HEK293 (cell line): ENCODE results near the gene SPIB.

Source experiments
- AEBP2 ChIP-seq: fragments of 450-650 bp; formaldehyde crosslinking; IDR thresholded peaks from 2 replicates; pipeline ENCODE4 v1.5.1; 2016; ENCODE audit warnings: missing biosample characterization, missing genetic modification characterization, borderline replicate concordance
- BCL6B ChIP-seq: fragments of 450-650 bp; formaldehyde crosslinking; IDR thresholded peaks from 2 replicates; pipeline ENCODE4 v1.5.1; 2017; ENCODE audit warnings: missing biosample characterization, missing genetic modification characterization
- EGR2 ChIP-seq: fragments of 450-650 bp; formaldehyde crosslinking; IDR thresholded peaks from 2 replicates; pipeline ENCODE4 v1.5.1; 2016; ENCODE audit warnings: low read depth, missing biosample characterization, missing genetic modification characterization
- HOXD13 ChIP-seq: sonication (generic); formaldehyde crosslinking; IDR thresholded peaks from 2 replicates; pipeline ENCODE4 v1.8.0; 2022; ENCODE audit warnings: missing genetic modification reagents, borderline replicate concordance
- IKZF3 ChIP-seq: fragments of 450-650 bp; IDR thresholded peaks from 2 replicates; pipeline ENCODE4 v1.5.0; 2018; ENCODE audit warnings: missing biosample characterization, mild to moderate bottlenecking, missing genetic modification characterization, moderate library complexity
- MEIS1 ChIP-seq: sonication (generic); formaldehyde crosslinking; IDR thresholded peaks from 2 replicates; pipeline ENCODE4 v1.8.1; 2022; ENCODE audit warnings: missing genetic modification reagents, mild to moderate bottlenecking, borderline replicate concordance
- MYNN ChIP-seq: fragments of 450-650 bp; formaldehyde crosslinking; IDR thresholded peaks from 2 replicates; pipeline ENCODE4 v1.5.1; 2016; ENCODE audit warnings: missing biosample characterization, missing genetic modification characterization, borderline replicate concordance
- MZF1 ChIP-seq: fragments of 450-650 bp; formaldehyde crosslinking; IDR thresholded peaks from 2 replicates; pipeline ENCODE4 v1.5.1; 2017; ENCODE audit warnings: missing biosample characterization, missing genetic modification characterization, borderline replicate concordance
- PATZ1 ChIP-seq: fragments of 450-650 bp; formaldehyde crosslinking; IDR thresholded peaks from 2 replicates; pipeline ENCODE4 v1.5.1; 2016; ENCODE audit warnings: missing biosample characterization, missing genetic modification characterization
- SP7 ChIP-seq: fragments of 450-650 bp; formaldehyde crosslinking; IDR thresholded peaks from 2 replicates; pipeline ENCODE4 v1.5.1; 2016; ENCODE audit warnings: missing biosample characterization, missing genetic modification characterization
- ZFHX2 ChIP-seq: fragments of 450-650 bp; formaldehyde crosslinking; conservative IDR thresholded peaks from 2 replicates; pipeline ENCODE4 v1.5.1; 2016; ENCODE audit warnings: missing biosample characterization, missing genetic modification characterization
- ZFP37 ChIP-seq: fragments of 450-650 bp; formaldehyde crosslinking; IDR thresholded peaks from 2 replicates; pipeline ENCODE4 v1.5.1; 2016; ENCODE audit warnings: missing biosample characterization, missing genetic modification characterization
- ZNF175 ChIP-seq: fragments of 450-650 bp; formaldehyde crosslinking; IDR thresholded peaks from 2 replicates; pipeline ENCODE4 v1.5.1; 2016; ENCODE audit warnings: missing biosample characterization, missing genetic modification characterization
- ZNF221 ChIP-seq: fragments of 450-650 bp; formaldehyde crosslinking; IDR thresholded peaks from 2 replicates; pipeline ENCODE4 v1.5.1; 2017; ENCODE audit warnings: missing biosample characterization, missing genetic modification characterization, borderline replicate concordance
- ZNF223 ChIP-seq: fragments of 450-650 bp; formaldehyde crosslinking; IDR thresholded peaks from 2 replicates; pipeline ENCODE4 v1.5.1; 2016; ENCODE audit warnings: missing biosample characterization, missing genetic modification characterization
- ZNF280C ChIP-seq: fragments of 450-650 bp; formaldehyde crosslinking; IDR thresholded peaks from 2 replicates; pipeline ENCODE4 v1.5.1; 2016; ENCODE audit warnings: missing biosample characterization, missing genetic modification characterization
- ZNF302 ChIP-seq: fragments of 450-650 bp; formaldehyde crosslinking; IDR thresholded peaks from 2 replicates; pipeline ENCODE4 v1.5.1; 2016; ENCODE audit warnings: missing biosample characterization, missing genetic modification characterization, low read depth
- ZNF394 ChIP-seq: fragments of 450-650 bp; formaldehyde crosslinking; IDR thresholded peaks from 2 replicates; pipeline ENCODE4 v1.5.1; 2016; ENCODE audit warnings: missing biosample characterization, missing genetic modification characterization, mild to moderate bottlenecking, moderate library complexity, borderline replicate concordance
- ZNF529 ChIP-seq: fragments of 450-650 bp; formaldehyde crosslinking; IDR thresholded peaks from 2 replicates; pipeline ENCODE4 v1.5.1; 2017; ENCODE audit warnings: missing genetic modification characterization, missing biosample characterization; ENCODE audit not compliant: insufficient replicate concordance
- ZNF555 ChIP-seq: fragments of 450-650 bp; formaldehyde crosslinking; conservative IDR thresholded peaks from 2 replicates; pipeline ENCODE4 v1.5.1; 2017; ENCODE audit warnings: missing biosample characterization, mild to moderate bottlenecking, missing genetic modification characterization, inconsistent platforms
- ZNF621 ChIP-seq: fragments of 450-650 bp; formaldehyde crosslinking; IDR thresholded peaks from 2 replicates; pipeline ENCODE4 v1.5.1; 2017; ENCODE audit warnings: missing biosample characterization, missing genetic modification characterization
- ZNF624 ChIP-seq: fragments of 450-650 bp; formaldehyde crosslinking; IDR thresholded peaks from 2 replicates; pipeline ENCODE4 v1.5.1; 2017; ENCODE audit warnings: missing biosample characterization, missing genetic modification characterization
- ZNF626 ChIP-seq: fragments of 450-650 bp; sonication (Bioruptor Pico); formaldehyde crosslinking; IDR thresholded peaks from 2 replicates; pipeline ENCODE4 v1.5.1; 2018; ENCODE audit warnings: missing biosample characterization, missing genetic modification characterization, inconsistent platforms
- ZNF629 ChIP-seq: fragments of 450-650 bp; formaldehyde crosslinking; IDR thresholded peaks from 2 replicates; pipeline ENCODE4 v1.5.1; 2017; ENCODE audit warnings: missing biosample characterization, missing genetic modification characterization
- ZNF701 ChIP-seq: fragments of 450-650 bp; formaldehyde crosslinking; IDR thresholded peaks from 2 replicates; pipeline ENCODE4 v1.5.1; 2016; ENCODE audit warnings: missing biosample characterization, missing genetic modification characterization
- ZNF776 ChIP-seq: fragments of 450-650 bp; formaldehyde crosslinking; IDR thresholded peaks from 2 replicates; pipeline ENCODE4 v1.5.0; 2017; ENCODE audit warnings: missing biosample characterization, missing genetic modification characterization, borderline replicate concordance
- ZNF843 ChIP-seq: fragments of 450-650 bp; formaldehyde crosslinking; IDR thresholded peaks from 2 replicates; pipeline ENCODE4 v1.5.1; 2016; ENCODE audit warnings: missing biosample characterization, missing genetic modification characterization
- ZSCAN18 ChIP-seq: fragments of 450-650 bp; formaldehyde crosslinking; IDR thresholded peaks from 2 replicates; pipeline ENCODE4 v1.5.1; 2016; ENCODE audit warnings: missing biosample characterization, missing genetic modification characterization

The SPIB gene

GRCh38 chr19:50383852-50384684 is 34.7 kb upstream of the SPIB start, which contains the start of gene POLD1 (continued):
- TF ChIP-seq ZNF280C (no peak), EGR2 (tag by site-specific recombination) (peak; percentile 93), ZNF555 (tag by site-specific recombination) (no peak), AEBP2 (tag by site-specific recombination) (no peak), MZF1 (no peak), ZNF221 (tag by site-specific recombination) (no peak), MEIS1 (CRISPR knock-in tag) (no peak), ZNF394 (tag by site-specific recombination) (peak; percentile 50; the same call in 1 of the 2 replicates), ZFP37 (tag by site-specific recombination) (peak; percentile 55), IKZF3 (tag by site-specific recombination) (peak; percentile 15; the same call in 1 of the 2 replicates), HOXD13 (CRISPR knock-in tag) (no peak), ZNF302 (tag by site-specific recombination) (no peak), ZNF223 (no peak), SP7 (tag by site-specific recombination) (peak; percentile 88), ZNF701 (no peak), ZNF776 (tag by site-specific recombination) (no peak), ZNF843 (tag by site-specific recombination) (peak; percentile 80), BCL6B (tag by site-specific recombination) (no peak), ZNF175 (tag by site-specific recombination) (no peak), ZNF626 (tag by site-specific recombination) (no peak), ZFHX2 (tag by site-specific recombination) (peak; percentile 95), ZNF621 (tag by site-specific recombination) (no peak), ZNF624 (tag by site-specific recombination) (no peak), ZNF529 (tag by site-specific recombination) (no peak), PATZ1 (tag by site-specific recombination) (peak; percentile 87), ZSCAN18 (tag by site-specific recombination) (no peak), MYNN (tag by site-specific recombination) (no peak), ZNF629 (tag by site-specific recombination) (peak; percentile 60)
